Measurements from ENCODE around the gene SLC24A4. TPM values are rescaled to one million over a fixed set of nuclear protein-coding genes. Genes with fewer than 3 reads are reported as not detected.

SLC24A4 gene
- polyA plus RNA-seq, 1 donor (not counting 4 experiments of a cell fraction or from before 2014, with no cell fraction given), result 0.10 TPM

DNA sequence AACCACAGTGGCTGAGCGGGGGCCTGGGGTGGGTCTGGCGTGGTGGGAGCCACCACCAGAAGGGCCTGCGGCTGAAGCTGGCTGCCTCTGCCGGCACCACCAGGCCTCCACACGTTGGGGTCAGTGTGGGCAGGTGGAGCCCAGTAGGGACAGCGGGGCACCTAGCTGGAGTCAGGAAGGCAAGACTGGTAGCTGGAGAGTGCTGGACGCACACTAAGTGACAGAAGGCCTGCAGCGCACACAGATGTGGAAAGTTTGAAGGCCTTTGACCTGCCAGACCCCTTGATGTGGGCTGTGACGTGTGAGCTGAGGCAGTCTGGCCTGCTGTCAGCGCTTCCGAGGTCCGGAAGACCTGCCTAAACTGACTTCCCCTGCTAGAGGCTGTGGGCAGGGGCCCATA is 216.9 kb downstream of the SLC24A4 start:
- Histone ChIP-seq H3K36me3 (ENCODE audit: control insufficient read depth in 2 of 2, extremely low read depth in 1 of 2, insufficient read depth in 2 of 2, low read length in 2 of 2) (no peaks in the 10 kb centered on the region), H4K20me1 (ENCODE audit: control insufficient read depth, extremely low read depth, insufficient read depth, low read length) (no peaks in the 10 kb centered on the region), H3K9me1 (ENCODE audit: control insufficient read depth, extremely low read depth, insufficient read depth, low read length) (no peaks in the 10 kb centered on the region), H2AFZ (ENCODE audit: control insufficient read depth, low read length) (no peak overlapping the region), H3K4me2 (ENCODE audit: control insufficient read depth, extremely low read depth, insufficient read depth, low read depth, low read length) (peak overlapping the region; percentile 47), H3K9ac (ENCODE audit: control insufficient read depth, extremely low read depth, insufficient read depth, low read length) (no peak overlapping the region), H3K9me3 (ENCODE audit: control insufficient read depth, low read depth, low read length) (no peaks in the 10 kb centered on the region), H3K27me3 (ENCODE audit: control insufficient read depth, extremely low read depth, insufficient read depth, low read length) (no peaks in the 10 kb centered on the region), H3K4me1 (ENCODE audit: control insufficient read depth, extremely low read depth, insufficient read depth, low read length) (peaks cover 20% of the 10 kb centered on the region), H3K79me2 (ENCODE audit: control insufficient read depth, insufficient read depth, low read length) (peaks cover 8% of the 10 kb centered on the region), H3K4me3 (ENCODE audit: control insufficient read depth in 2 of 3, extremely low read depth in 1 of 3, insufficient read depth in 2 of 3, low read depth in 1 of 3, low read length in 3 of 3) (no peak overlapping the region), H3K27ac (ENCODE audit: control insufficient read depth, insufficient read depth, low read length) (no peak overlapping the region)
- FAIRE-seq (no peak), DNase-seq (ENCODE audit: low read depth, low spot score) (no peak)
- TF ChIP-seq CTCF (optimal IDR thresholded peaks at IDR 0.05 in 1 of 3, IDR thresholded peaks at IDR 0.05 in 1 of 3, conservative IDR thresholded peaks at IDR 0.05 in 1 of 3; ENCODE audit: extremely low read depth in 1 of 3, insufficient read depth in 2 of 3, low read length in 3 of 3) (no peak), EZH2 (IDR thresholded peaks at IDR 0.05; ENCODE audit: low read length) (no peak)
- dilution Hi-C loops (cut with MboI; ENCODE audit: extremely low pct_ligation_motif_present, low sequenced_read_pairs), result no loop called here

DNA sequence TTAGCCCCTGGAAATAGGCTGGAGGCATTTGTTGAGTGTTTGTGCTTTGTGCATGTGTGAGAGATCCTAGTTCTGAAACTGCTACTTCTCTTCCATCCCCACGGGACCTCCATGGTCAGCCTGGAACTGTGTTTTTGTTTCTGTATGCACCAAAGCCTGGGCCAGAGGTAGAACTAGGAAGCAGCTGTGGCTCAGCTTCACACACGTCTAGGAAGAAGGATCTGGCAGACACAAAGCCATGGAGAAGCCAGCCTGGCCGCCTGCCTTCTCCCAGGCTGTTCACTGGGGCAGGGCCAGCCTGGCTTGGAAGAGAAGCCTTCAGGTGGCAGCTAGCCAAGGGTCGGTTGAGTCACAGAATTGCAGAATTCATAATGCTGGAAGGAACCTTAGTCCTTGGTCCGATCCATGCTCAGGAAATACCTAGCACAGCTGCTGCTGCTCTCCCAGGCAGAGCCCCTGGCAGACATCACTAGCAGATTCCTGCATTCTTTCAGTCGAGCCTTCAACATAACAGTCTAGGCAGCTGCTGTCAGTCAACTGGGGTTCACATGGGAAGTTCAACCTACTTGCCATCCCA is 217.6 kb downstream of the SLC24A4 start:
- DNase-seq (ENCODE audit: low read depth, low spot score) (peak; percentile 57), FAIRE-seq (peak; percentile 98)
- Histone ChIP-seq H3K27ac (ENCODE audit: control insufficient read depth, insufficient read depth, low read length) (peak overlapping the region; percentile 5), H4K20me1 (ENCODE audit: control insufficient read depth, extremely low read depth, insufficient read depth, low read length) (no peaks in the 10 kb centered on the region), H2AFZ (ENCODE audit: control insufficient read depth, low read length) (peak overlapping the region; percentile 32), H3K4me1 (ENCODE audit: control insufficient read depth, extremely low read depth, insufficient read depth, low read length) (peaks cover 20% of the 10 kb centered on the region), H3K4me2 (ENCODE audit: control insufficient read depth, extremely low read depth, insufficient read depth, low read depth, low read length) (peak overlapping the region; percentile 47), H3K9ac (ENCODE audit: control insufficient read depth, extremely low read depth, insufficient read depth, low read length) (peak overlapping the region; percentile 16), H3K4me3 (ENCODE audit: control insufficient read depth in 2 of 3, extremely low read depth in 1 of 3, insufficient read depth in 2 of 3, low read depth in 1 of 3, low read length in 3 of 3) (no peak overlapping the region), H3K9me3 (ENCODE audit: control insufficient read depth, low read depth, low read length) (no peaks in the 10 kb centered on the region), H3K79me2 (ENCODE audit: control insufficient read depth, insufficient read depth, low read length) (peaks cover 8% of the 10 kb centered on the region), H3K9me1 (ENCODE audit: control insufficient read depth, extremely low read depth, insufficient read depth, low read length) (no peaks in the 10 kb centered on the region), H3K27me3 (ENCODE audit: control insufficient read depth, extremely low read depth, insufficient read depth, low read length) (no peaks in the 10 kb centered on the region), H3K36me3 (ENCODE audit: control insufficient read depth in 2 of 2, extremely low read depth in 1 of 2, insufficient read depth in 2 of 2, low read length in 2 of 2) (no peaks in the 10 kb centered on the region)
- dilution Hi-C loops (cut with MboI; ENCODE audit: extremely low pct_ligation_motif_present, low sequenced_read_pairs), result no loop called here
- TF ChIP-seq EZH2 (IDR thresholded peaks at IDR 0.05; ENCODE audit: low read length) (no peak), CTCF (optimal IDR thresholded peaks at IDR 0.05 in 1 of 3, IDR thresholded peaks at IDR 0.05 in 1 of 3, conservative IDR thresholded peaks at IDR 0.05 in 1 of 3; ENCODE audit: extremely low read depth in 1 of 3, insufficient read depth in 2 of 3, low read length in 3 of 3) (no peak)
